ENCODE data around the gene BAZ2A. TPM values are rescaled to one million over a fixed set of nuclear protein-coding genes. Genes with fewer than 3 reads are reported as not detected.

BAZ2A gene
- polyA plus RNA-seq, 1 of the 3 experiments (the other 2 are of a cell fraction) = 32.4 TPM

DNA sequence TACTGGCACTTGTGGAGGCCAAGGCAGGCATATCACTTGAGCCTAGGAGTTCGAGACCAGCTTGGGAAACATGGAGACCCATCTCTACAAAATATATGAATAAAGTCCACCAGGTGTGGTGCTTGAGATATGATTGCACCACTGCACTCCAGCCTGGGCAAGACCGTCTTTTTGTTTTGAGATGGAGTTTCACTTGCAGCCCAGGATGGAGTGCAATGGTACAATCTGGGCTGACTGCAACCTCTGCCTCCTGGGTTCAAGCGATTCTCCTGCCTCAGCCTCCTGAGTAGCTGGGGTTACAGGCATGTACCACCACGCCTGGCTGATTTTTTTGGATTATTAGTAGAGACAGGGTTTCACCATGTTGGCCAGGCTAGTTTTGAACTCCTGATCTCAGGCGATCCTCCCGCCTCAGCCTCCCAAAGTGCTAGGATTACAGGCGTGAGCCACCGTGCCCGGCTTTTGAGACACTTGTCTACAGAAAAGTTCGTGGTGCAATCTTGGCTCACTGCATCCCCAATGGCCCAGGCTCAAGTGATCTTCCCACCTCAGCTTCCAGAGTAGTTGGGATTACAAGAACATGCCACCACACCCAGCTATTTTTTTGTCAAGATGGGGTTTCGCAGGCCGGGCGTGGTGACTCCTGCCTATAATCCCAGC lies 32.0 kb upstream of the BAZ2A start:
- Histone ChIP-seq H3K9me3 (no peaks in the 10 kb centered on the region), H3F3A (replicated peaks; ENCODE audit: insufficient read depth) (peaks cover 24% of the 10 kb centered on the region), H3K4me3 (ENCODE audit: low read depth in 2 of 2, low read length in 1 of 2) (no peak overlapping the region), H4K20me1 (ENCODE audit: insufficient read depth) (no peaks in the 10 kb centered on the region), H3K79me2 (ENCODE audit: insufficient read depth) (peaks cover 23% of the 10 kb centered on the region), H2AFZ (ENCODE audit: low read depth) (no peak overlapping the region), H3K9ac (no peak overlapping the region), H3K4me1 (ENCODE audit: control insufficient read depth in 1 of 2, insufficient read depth in 2 of 2, low read depth in 1 of 2, low read length in 1 of 2) (no peaks in the 10 kb centered on the region), H3K27ac (ENCODE audit: low read depth in 2 of 2, low read length in 1 of 2) (no peak overlapping the region), H3K9me2 (no peaks in the 10 kb centered on the region), H3K27me3 (ENCODE audit: insufficient read depth) (no peaks in the 10 kb centered on the region), H3K4me2 (no peak overlapping the region), H3K36me3 (replicated peaks in 1 of 2; ENCODE audit: control insufficient read depth in 1 of 2, insufficient read depth in 2 of 2, low read length in 1 of 2) (peaks cover 29 to 34% of the 10 kb centered on the region in 2 experiments)
- no peak for TF ChIP-seq RFX5 (IDR thresholded peaks at IDR 0.05; ENCODE audit: low read length)
- TF ChIP-seq GATA2 (CRISPR knock-in tag; IDR thresholded peaks at IDR 0.05) = no peak
- TF ChIP-seq, protein P1, sequence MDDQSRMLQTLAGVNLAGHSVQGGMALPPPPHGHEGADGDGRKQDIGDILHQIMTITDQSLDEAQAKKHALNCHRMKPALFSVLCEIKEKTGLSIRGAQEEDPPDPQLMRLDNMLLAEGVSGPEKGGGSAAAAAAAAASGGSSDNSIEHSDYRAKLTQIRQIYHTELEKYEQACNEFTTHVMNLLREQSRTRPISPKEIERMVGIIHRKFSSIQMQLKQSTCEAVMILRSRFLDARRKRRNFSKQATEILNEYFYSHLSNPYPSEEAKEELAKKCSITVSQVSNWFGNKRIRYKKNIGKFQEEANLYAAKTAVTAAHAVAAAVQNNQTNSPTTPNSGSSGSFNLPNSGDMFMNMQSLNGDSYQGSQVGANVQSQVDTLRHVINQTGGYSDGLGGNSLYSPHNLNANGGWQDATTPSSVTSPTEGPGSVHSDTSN (IDR thresholded peaks at IDR 0.05) = no peak
- no peak; the same call in 1 of the 2 replicates for TF ChIP-seq POLR2AphosphoS5 (IDR thresholded peaks at IDR 0.05; ENCODE audit: low read depth, low read length)
- TF ChIP-seq SIN3A (IDR thresholded peaks at IDR 0.05; ENCODE audit: borderline replicate concordance, low read depth, low read length) = no peak
- no peak for TF ChIP-seq JUND (IDR thresholded peaks at IDR 0.05)
- no peak for TF ChIP-seq EZH2phosphoT487 (IDR thresholded peaks at IDR 0.05; ENCODE audit: borderline replicate concordance, low read depth)
- TF ChIP-seq SMC3 (IDR thresholded peaks at IDR 0.05; ENCODE audit: low read depth, low read length) = no peak
- TF ChIP-seq, protein P2, sequence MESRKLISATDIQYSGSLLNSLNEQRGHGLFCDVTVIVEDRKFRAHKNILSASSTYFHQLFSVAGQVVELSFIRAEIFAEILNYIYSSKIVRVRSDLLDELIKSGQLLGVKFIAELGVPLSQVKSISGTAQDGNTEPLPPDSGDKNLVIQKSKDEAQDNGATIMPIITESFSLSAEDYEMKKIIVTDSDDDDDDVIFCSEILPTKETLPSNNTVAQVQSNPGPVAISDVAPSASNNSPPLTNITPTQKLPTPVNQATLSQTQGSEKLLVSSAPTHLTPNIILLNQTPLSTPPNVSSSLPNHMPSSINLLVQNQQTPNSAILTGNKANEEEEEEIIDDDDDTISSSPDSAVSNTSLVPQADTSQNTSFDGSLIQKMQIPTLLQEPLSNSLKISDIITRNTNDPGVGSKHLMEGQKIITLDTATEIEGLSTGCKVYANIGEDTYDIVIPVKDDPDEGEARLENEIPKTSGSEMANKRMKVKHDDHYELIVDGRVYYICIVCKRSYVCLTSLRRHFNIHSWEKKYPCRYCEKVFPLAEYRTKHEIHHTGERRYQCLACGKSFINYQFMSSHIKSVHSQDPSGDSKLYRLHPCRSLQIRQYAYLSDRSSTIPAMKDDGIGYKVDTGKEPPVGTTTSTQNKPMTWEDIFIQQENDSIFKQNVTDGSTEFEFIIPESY (IDR thresholded peaks at IDR 0.05; ENCODE audit: borderline replicate concordance, low read depth) = no peak
- TF ChIP-seq, protein P3, sequence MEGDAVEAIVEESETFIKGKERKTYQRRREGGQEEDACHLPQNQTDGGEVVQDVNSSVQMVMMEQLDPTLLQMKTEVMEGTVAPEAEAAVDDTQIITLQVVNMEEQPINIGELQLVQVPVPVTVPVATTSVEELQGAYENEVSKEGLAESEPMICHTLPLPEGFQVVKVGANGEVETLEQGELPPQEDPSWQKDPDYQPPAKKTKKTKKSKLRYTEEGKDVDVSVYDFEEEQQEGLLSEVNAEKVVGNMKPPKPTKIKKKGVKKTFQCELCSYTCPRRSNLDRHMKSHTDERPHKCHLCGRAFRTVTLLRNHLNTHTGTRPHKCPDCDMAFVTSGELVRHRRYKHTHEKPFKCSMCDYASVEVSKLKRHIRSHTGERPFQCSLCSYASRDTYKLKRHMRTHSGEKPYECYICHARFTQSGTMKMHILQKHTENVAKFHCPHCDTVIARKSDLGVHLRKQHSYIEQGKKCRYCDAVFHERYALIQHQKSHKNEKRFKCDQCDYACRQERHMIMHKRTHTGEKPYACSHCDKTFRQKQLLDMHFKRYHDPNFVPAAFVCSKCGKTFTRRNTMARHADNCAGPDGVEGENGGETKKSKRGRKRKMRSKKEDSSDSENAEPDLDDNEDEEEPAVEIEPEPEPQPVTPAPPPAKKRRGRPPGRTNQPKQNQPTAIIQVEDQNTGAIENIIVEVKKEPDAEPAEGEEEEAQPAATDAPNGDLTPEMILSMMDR (IDR thresholded peaks at IDR 0.05) = no peak
- no peak for TF ChIP-seq MXI1 (IDR thresholded peaks at IDR 0.05; ENCODE audit: low read depth, low read length)
- TF ChIP-seq RCOR1 (IDR thresholded peaks at IDR 0.05; ENCODE audit: low read length) = no peak
- TF ChIP-seq TEAD4 (IDR thresholded peaks at IDR 0.05; ENCODE audit: borderline replicate concordance, insufficient read depth) = no peak
- no peak for TF ChIP-seq MEF2A (IDR thresholded peaks at IDR 0.05; ENCODE audit: borderline replicate concordance, low read depth)
- no peak for TF ChIP-seq GABPA (IDR thresholded peaks at IDR 0.05; ENCODE audit: low read depth)
- TF ChIP-seq NRF1 (IDR thresholded peaks at IDR 0.05; ENCODE audit: low read depth, low read length) = no peak
- TF ChIP-seq RAD21 (IDR thresholded peaks at IDR 0.05; ENCODE audit: low read length) = no peak
- no peak for TF ChIP-seq CHD2 (IDR thresholded peaks at IDR 0.05; ENCODE audit: low read length, partially characterized antibody)
- POLR2A ChIA-PET = no interaction called here
- no peak for DNase-seq
- CTCF ChIA-PET = interaction anchor here (0.6 kb wide), 1 partner anchor 194 kb away, joined by 3 read pairs; no protein-coding TSS in a partner anchor
- 96% methylated on average over 13 of the region's 13 CpGs for WGBS (ENCODE audit: low lambda C conversion rate)
